NCI-H345 (cell line): ENCODE measurements around the gene IRX3.

Source experiments
- DNase-seq: peaks from one replicate; lab custom pipeline; 2025; lab: John Stamatoyannopoulos, UW

Gene IRX3

GRCh38 chr16:54286366-54287130 is at the start of gene IRX3:
Gene IRX3 (minus strand): TSS chr16:54286787. CDS start chr16:54286050, 737 bp downstream.
- peak; percentile 74 for DNase-seq

DNA sequence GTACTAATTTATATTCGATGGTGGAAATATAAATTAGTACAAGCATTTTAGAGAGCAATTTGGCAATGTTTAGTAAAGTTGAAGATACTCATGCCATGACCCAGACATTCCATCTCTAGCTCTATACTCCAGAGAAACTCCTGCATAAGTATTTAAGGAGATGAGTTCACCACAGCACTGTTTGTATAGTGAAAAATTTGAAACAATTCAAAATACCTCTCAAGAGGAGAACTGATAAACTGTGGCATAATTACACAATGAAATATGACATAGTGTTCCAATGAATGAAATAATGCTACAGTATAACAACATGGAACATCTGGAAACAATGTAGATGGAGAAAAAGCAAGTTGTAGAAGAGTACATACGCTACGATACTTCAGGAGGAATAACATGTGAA is 48.6 kb upstream of the IRX3 start:
- no peak for DNase-seq

DNA sequence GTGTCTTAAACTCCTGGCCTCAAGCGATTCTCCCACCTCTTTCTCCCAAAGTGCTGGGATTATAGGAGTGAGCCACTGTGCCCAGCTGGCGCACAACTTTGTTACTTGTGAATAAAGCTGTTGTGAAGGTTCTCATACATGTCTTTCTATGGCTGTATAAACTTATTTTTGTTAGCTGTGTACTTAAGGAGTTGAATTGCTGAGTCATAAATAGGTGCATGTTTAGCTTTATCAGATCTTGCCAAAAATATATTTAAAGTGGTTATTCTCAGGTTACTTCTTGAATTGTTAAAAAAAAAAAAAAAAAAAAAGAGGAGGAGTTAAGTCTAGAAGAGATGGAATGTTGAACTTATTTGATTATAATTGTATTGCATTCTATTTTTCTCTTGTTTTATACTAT is 47.6 kb upstream of the IRX3 start:
- DNase-seq: no peak

DNA sequence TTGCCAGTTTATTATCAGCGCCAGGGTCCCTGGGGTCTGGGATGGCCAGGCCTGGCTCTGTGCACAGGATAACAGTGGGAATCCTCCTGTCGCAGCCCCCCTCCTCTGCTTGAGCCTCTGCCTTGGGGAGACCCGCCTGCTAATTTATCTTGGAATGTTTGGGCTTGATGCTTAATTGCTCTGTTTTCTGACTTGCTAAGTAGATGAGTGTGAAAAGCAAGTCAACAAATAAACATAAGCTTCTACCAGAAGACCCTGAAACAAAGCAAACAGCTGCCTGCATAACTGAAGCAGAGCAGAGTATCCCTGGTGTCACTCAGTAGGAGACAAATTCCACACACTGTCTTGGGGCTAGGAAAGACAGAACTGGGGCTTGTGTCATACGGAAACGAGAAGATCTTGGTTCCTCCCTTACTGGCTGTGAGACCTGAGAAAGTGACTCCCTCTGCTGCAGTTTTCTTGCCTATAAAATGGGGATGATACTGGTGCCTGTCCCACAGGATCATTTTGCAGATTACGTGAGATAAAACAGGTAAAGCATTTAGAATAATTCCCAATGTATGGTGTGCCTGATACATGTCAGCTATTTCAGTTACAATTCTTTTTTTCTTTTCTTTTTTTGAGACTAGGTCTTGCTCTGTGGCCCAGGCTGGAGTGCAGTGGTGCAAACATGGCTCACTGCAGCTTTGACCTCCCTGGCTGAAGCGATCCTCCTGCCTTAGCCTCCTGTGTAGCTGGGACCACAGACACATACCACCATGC is 44.8 kb upstream of the IRX3 start:
- DNase-seq: no peak

DNA sequence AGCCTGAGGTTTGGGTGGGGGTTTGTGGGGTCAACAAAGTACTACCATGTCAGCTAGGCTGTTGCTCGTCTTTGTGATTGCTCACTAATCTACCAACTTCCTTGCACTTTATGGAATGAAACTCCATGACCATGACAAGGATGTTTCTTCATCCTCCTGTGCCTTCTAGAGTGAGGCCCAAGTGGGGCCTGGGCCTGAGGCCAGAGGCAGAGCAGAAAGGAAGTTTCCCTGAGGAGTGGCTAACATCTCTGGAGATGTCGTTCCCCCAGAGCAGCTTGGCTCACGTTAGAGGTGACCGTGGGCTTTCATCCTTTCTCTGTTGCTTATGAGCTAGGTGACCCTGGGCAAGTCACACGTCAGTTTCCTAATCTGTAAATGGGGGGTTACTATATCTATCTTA is 41.0 kb upstream of the IRX3 start:
- no peak for DNase-seq

DNA sequence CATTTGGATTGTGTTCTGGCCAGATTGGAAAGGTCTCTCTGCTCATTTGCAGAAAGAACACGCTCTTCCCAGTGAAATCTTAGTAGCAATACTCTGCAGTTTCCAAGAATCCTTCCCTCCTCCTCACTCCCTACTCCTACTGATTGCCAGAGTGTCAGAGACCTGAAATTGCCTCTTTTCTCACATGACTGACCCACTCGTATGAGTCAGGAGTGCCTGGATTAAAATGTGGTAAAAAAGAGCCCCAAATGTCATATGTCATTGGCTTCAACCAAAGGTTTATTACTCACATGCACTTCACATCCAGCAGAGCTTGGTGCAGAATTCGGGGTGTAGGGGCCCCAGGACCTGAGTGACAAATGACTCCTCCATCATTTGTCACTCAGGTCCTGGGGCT is 39.7 kb upstream of the IRX3 start:
- no peak for DNase-seq

GRCh38 chr16:54325616-54326265 is 39.2 kb upstream of the IRX3 start:
- DNase-seq: no peak

GRCh38 chr16:54324716-54325115 is 38.1 kb upstream of the IRX3 start:
- no peak for DNase-seq

DNA sequence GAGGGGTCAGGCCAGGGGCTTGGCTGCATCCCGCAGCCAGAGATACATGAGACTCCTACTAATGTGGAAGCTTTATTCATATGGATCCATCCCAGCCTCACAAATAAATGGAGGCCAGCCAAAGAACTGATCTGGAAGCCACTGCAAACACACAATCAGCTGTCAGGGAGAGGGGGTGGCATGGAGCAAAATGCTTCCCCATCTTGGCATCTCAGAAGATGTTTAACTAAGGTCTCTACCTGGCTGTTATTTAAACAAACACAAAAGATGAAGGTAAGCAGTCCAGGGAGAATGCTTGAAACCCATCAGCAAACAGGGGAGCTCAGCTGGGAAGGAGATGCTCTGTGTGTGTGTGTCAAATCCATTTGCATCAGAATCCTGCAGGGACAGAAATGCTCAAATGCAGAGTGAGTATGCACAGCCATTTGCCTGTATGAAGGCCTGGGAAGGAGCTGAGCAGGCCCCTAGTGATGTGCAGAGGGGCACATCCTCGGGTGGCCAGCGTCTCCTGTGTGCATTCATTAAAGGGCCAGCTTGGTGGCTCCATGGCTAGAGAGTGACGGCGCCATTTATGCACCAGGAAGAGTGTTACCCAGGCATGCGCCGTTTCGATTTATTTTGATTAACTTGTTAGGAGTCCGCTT is 34.2 kb upstream of the IRX3 start:
- DNase-seq: no peak

- DNase-seq: no peak
These were observed 32.4 kb upstream of the IRX3 start for GRCh38 chr16:54318941-54319340.

GRCh38 chr16:54317101-54317611 is 30.6 kb upstream of the IRX3 start:
- no peak for DNase-seq

DNA sequence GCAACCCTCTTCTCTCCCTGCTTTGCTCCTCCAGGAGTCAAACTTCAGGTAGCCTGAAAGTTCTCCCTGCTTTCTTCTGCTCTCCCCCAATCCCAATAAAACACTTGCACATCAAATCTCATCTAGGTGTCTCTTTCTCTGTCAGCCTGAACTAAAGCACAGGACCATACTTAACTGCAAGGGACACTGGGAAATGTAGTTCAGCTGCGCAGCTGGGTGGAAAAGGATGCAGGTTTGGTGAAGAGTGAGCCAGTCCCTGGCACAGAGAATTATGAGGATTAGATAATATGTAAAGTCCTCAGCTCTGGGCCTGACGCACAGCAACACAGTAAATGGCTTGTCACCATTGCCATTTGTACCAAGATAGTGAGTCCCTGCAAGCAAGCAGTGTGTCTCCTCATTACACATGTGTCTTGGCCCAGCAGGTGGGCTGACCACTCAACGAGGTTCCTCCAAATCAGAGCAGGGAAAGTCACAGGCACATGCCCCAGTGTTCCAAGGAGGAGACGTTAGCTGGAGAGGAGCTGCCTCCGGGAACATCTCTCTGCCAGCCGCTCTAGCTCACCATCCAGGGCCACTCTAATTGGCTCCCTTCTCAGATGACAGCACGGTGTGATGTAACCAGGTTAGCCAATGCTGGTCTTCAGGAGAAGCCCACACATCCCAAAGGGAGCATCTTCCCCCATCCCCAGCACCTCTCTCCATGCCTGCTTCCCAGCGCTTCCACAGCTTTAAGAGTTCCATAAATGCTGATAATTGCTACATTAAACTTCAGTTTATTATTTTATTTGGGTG is 29.7 kb upstream of the IRX3 start:
- no peak for DNase-seq

DNA sequence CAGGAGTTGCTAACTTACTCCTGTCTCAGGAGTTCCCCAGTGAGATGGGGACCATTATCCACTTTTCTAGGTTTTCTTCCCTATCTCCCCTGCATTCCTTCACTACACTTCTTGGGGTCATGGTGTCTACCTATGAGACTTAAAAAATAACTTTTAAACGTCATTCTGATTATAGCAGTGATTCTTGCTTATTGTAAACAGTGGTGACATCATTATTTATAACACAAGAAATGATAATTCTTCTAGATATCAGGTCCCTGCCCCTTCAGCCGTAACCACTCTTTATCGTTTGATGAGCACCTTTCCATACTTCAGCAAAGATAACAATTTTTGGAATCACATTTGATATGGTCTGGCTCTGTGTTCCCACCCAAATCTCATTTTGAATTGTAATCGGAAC is 27.2 kb upstream of the IRX3 start:
- DNase-seq: no peak

DNA sequence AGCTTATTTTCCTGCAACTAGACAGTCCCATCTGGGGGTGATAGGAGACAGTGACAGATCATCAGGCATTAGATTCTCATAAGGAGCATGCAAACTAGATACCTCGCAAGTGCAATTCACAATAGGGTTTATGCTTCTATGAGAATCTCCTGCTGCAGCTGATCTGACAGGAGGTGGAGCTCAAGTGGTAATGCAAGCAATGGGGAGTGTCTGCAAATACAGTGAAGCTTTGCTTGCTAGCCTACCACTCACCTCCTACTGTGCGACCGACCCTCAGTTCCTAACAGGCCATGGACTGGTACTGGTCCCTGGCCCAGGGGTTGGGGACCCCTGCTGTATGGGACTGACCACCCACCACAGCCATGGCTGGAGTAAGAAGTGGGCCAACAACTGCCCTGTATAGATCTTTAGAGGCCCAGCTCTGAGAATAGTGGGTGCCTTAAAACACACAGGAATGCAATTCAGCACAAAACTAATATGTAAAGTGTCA is 26.0 kb upstream of the IRX3 start:
- DNase-seq: no peak

GRCh38 chr16:54309341-54309740 is 22.8 kb upstream of the IRX3 start:
- no peak for DNase-seq

DNA sequence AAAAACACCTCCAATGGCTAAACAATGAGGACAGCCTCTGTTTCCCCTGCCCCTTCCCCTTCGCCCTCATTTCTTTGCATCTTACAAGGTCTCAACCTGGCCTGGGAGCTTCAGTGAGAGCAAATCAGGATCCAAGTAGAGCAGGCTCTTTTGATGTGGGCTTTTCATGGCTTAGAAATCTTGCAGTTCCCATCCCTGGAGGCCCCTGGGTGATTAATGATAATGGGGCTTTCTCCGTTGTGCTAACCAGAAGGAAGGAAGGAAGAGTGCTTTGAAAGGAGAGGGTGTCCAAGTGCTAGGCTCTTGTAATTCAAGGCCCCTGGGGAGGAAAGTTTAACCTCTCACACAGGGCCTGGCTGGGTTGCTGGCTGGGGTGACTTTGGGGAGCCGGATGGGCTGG is 18.5 kb upstream of the IRX3 start:
- no peak for DNase-seq

DNA sequence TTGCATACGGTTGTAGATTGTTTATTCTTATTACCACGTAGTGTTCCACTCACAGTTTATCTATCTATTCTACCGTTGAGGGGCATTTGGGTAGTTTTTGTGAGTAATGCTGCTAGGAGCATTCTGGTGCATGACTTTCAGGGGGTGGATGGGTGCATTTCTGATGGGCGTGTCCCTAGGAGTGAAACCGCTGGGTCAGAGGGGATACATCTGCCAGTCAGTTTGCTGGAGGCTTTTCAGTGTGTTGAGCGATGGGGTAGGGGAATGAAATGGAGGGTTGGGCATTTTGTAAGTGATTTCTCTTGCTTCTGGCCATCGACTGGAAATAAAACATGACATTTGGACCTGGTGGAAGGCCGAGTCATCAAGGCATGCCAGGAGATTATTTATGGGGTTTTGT is 17.0 kb upstream of the IRX3 start:
- no peak for DNase-seq

GRCh38 chr16:54297154-54297553 is 10.6 kb upstream of the IRX3 start:
- no peak for DNase-seq

- no peak for DNase-seq
These were observed 10.0 kb upstream of the IRX3 start for GRCh38 chr16:54296543-54296942.

DNA sequence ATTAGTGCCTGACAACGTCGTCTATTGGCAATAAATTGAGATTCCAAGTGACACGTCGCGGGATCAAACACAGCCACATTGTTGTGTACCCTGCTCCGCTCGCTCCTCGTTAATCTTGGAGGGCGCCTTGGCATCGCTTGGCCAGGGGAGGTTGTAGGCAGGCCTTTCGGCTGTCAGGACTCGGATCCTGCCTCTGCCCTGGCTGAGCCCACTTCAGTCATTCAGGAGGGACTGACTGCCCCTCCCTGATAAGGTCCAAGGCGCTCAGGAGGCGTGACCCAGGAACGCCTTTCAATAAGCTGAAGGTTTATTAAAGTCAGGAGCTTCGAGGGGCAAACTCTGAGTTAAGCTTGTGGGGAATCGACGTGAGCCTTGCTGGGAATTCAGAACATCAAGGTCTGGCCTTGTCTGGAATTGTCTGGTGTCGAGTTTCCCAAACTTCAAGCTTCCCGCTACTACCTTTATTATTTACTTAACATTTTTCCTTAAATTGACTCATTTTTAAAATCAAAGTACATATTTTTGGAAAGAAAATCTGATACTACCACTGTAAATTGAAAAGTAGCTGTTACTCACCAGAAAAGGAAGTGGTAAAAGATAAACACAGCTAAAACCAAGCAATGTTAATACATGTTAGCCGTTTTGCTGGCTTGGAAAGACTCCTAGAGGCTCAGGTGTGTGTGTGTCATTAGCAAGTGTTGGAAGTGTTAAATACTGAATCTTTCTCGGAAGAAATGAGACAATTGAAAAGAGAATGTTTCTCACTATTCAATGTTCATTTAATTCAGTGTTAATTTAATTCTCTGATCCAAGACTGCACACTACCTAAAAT is 5.3 kb upstream of the IRX3 start:
- DNase-seq: no peak
